ENCODE measurements around the gene AZI2. TPM values are rescaled to one million over a fixed set of nuclear protein-coding genes. Genes with fewer than 3 reads are reported as not detected.

The AZI2 gene
- polyA plus RNA-seq, 1 of the 3 experiments (the other 2 are of a cell fraction), result 27.3 TPM

GRCh38 chr3:28301688-28302087 is 46.9 kb downstream of the AZI2 start (continued):
- TF ChIP-seq RCOR1 (IDR thresholded peaks at IDR 0.05; ENCODE audit: low read length) (no peak), RFX5 (IDR thresholded peaks at IDR 0.05; ENCODE audit: low read length) (no peak), POLR2AphosphoS5 (IDR thresholded peaks at IDR 0.05; ENCODE audit: low read depth, low read length) (no peak), CHD2 (IDR thresholded peaks at IDR 0.05; ENCODE audit: low read length, partially characterized antibody) (no peak), CTCF (IDR thresholded peaks at IDR 0.05) (no peak), GABPA (IDR thresholded peaks at IDR 0.05; ENCODE audit: low read depth) (no peak), NRF1 (IDR thresholded peaks at IDR 0.05; ENCODE audit: low read depth, low read length) (no peak), TEAD4 (IDR thresholded peaks at IDR 0.05; ENCODE audit: borderline replicate concordance, insufficient read depth) (no peak), RAD21 (IDR thresholded peaks at IDR 0.05; ENCODE audit: low read length) (no peak), FOSL2 (IDR thresholded peaks at IDR 0.05; ENCODE audit: borderline replicate concordance, low read depth) (no peak), FOXJ3 (CRISPR knock-in tag; IDR thresholded peaks at IDR 0.05) (no peak), EP300 (IDR thresholded peaks at IDR 0.05; ENCODE audit: borderline replicate concordance in 1 of 2, low read depth in 1 of 2, low read length in 1 of 2) (no peak)

- 97% methylated on average over 5 of the region's 5 CpGs for WGBS (ENCODE audit: low lambda C conversion rate)
- no peak overlapping the region for H3K27ac ChIP-seq (ENCODE audit: low read depth in 2 of 2, low read length in 1 of 2)
Observed at GRCh38 chr3:28300345-28300962, 48.2 kb downstream of the AZI2 start.

More at GRCh38 chr3:28300345-28300962, 48.2 kb downstream of the AZI2 start:
- H3K9me2 ChIP-seq, result no peaks in the 10 kb centered on the region
- H3K9ac ChIP-seq, result no peak overlapping the region
- no peaks in the 10 kb centered on the region for H3K79me2 ChIP-seq (ENCODE audit: insufficient read depth)
- H3K4me3 ChIP-seq (ENCODE audit: low read depth in 2 of 2, low read length in 1 of 2), result no peak overlapping the region
- no peaks in the 10 kb centered on the region for H3K27me3 ChIP-seq (ENCODE audit: insufficient read depth)
- H3K36me3 ChIP-seq (replicated peaks in 1 of 2; ENCODE audit: control insufficient read depth in 1 of 2, insufficient read depth in 2 of 2, low read length in 1 of 2), result peaks cover 4 to 11% of the 10 kb centered on the region in 2 experiments
- CTCF ChIA-PET, result interaction anchor here (0.6 to 1.5 kb wide), 2 partner anchors 15 to 943 kb away, joined by 3 read pairs; no protein-coding TSS in a partner anchor
- POLR2A ChIA-PET, result no interaction called here
- no peak overlapping the region for H2AFZ ChIP-seq (ENCODE audit: low read depth)
- H3K9me3 ChIP-seq, result no peaks in the 10 kb centered on the region
- H3K4me1 ChIP-seq (ENCODE audit: control insufficient read depth in 1 of 2, insufficient read depth in 2 of 2, low read depth in 1 of 2, low read length in 1 of 2), result no peaks in the 10 kb centered on the region; a peak in 2 of 4 replicates
- TF ChIP-seq REST (IDR thresholded peaks at IDR 0.05; ENCODE audit: low read depth, low read length), result no peak
- TF ChIP-seq ELF1 (IDR thresholded peaks at IDR 0.05), result no peak
- no peak for TF ChIP-seq MXI1 (IDR thresholded peaks at IDR 0.05; ENCODE audit: low read depth, low read length)
- DNase-seq, result no peak
- peaks cover 3% of the 10 kb centered on the region for H3F3A ChIP-seq (replicated peaks; ENCODE audit: insufficient read depth)
- no peak overlapping the region for H3K4me2 ChIP-seq
- no peaks in the 10 kb centered on the region for H4K20me1 ChIP-seq (ENCODE audit: insufficient read depth)

All from SK-N-SH (cell line).